Measurements from ENCODE around the gene SMCHD1.
"Not testable (repeated sequence)": the region's sequence is repeated elsewhere in the genome, so short reads cannot be mapped to it uniquely, and the experiment has no call there.

SMCHD1 gene

GRCh38 chr18:2657788-2658458 lies 2.4 kb downstream of the SMCHD1 start:
- DNase-seq (ENCODE audit: low read depth, low spot score), result no peak

- DNase-seq (ENCODE audit: low read depth, low spot score), result not testable (repeated sequence)
Observed at GRCh38 chr18:2660849-2661248, 5.3 kb downstream of the SMCHD1 start.

DNA sequence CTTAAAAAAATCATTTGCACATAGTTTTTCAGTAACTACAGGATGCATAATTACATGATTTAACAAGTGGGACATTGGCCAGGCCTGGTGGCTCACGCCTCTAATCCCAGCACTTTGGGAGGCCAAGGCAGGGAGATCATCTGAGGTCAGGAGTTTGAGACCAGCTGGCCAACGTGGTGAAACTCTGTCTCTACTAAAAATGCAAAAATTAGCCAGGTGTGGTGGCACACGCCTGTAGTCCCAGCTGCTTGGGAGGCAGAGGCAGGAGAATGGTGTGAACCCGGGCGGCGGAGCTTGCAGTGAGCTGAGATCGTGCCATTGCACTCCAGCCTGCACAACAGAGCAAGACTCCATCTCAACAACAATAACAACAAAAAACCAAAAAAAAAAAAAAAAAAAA lies 6.8 kb downstream of the SMCHD1 start:
- not testable (repeated sequence) for DNase-seq (ENCODE audit: low read depth, low spot score)

- DNase-seq (ENCODE audit: low read depth, low spot score), result no peak
Observed at GRCh38 chr18:2662990-2663389, 7.5 kb downstream of the SMCHD1 start.

DNA sequence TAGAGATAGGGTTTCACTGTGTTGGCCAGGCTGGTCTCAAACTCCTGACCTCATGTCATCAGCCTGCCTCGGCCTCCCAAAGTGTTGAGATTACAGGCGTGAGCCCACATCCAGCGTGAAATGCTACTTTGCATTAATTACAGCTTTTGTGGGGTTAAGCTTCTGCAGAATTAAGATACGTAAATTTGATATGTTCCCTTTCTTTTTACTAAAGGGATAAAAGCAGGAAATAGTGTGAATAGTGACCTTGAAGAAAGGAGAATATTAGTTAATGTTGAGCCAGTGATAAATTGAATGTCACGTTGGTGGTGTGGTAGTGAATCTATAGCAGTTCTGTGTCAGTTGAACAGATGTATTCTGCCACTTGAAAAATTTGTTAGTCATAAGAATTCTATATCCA lies 16.9 kb downstream of the SMCHD1 start:
- DNase-seq (ENCODE audit: low read depth, low spot score), result no peak

GRCh38 chr18:2672872-2673271 lies 17.3 kb downstream of the SMCHD1 start:
- DNase-seq (ENCODE audit: low read depth, low spot score), result no peak

DNA sequence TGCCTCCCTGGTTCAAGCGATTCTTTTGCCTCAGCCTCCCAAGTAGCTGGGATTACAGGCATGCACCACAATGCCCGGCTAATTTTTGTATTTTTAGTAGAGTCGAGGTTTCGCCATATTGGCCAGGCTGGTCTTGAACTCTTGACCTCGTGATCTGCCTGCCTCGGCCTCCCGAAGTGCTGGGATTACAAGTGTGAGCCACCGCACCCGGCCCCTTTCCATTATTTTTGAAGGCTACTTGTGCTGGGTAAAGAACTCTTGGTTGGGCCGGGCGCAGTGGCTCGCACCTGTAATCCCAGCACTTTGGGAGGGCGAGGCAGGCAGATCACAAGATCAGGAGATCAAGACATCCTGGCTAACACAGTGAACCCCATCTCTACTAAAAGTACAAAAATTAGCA lies 23.4 kb downstream of the SMCHD1 start:
- not testable (repeated sequence) for DNase-seq (ENCODE audit: low read depth, low spot score)

- no peak for DNase-seq (ENCODE audit: low read depth, low spot score)
Observed at GRCh38 chr18:2680216-2680792, 24.8 kb downstream of the SMCHD1 start.

- no peak for DNase-seq (ENCODE audit: low read depth, low spot score)
Observed at GRCh38 chr18:2681993-2682603, 26.6 kb downstream of the SMCHD1 start.

GRCh38 chr18:2683055-2683454 lies 27.5 kb downstream of the SMCHD1 start:
- DNase-seq (ENCODE audit: low read depth, low spot score), result no peak

- DNase-seq (ENCODE audit: low read depth, low spot score), result no peak
Observed at GRCh38 chr18:2686349-2686968, 30.9 kb downstream of the SMCHD1 start.

GRCh38 chr18:2687390-2688001 lies 32.0 kb downstream of the SMCHD1 start:
- no peak for DNase-seq (ENCODE audit: low read depth, low spot score)

- no peak for DNase-seq (ENCODE audit: low read depth, low spot score)
Observed at GRCh38 chr18:2692508-2692907, 37.0 kb downstream of the SMCHD1 start.

DNA sequence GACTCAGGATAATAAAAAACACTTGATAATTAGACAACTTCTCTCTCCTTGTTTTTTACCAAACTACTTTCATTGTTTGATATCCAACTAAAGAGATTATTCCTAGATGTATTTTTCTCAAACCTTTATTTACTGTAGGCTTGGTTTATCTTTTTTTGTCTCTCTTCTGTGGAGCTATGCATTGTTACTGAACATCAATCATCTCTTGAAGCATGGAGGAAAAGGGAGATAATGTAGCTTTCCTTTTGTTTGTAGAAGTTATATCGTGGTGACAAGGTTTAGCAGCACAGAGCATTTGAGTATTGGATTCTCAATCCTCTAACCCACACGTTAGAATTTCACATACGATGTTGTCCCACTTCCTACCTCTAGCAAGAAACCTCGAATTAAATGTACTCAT lies 41.7 kb downstream of the SMCHD1 start:
- no peak for DNase-seq (ENCODE audit: low read depth, low spot score)

GRCh38 chr18:2699001-2699400 lies 43.5 kb downstream of the SMCHD1 start:
- DNase-seq (ENCODE audit: low read depth, low spot score), result no peak

GRCh38 chr18:2704541-2704940 lies 49.0 kb downstream of the SMCHD1 start:
- no peak for DNase-seq (ENCODE audit: low read depth, low spot score)

DNA sequence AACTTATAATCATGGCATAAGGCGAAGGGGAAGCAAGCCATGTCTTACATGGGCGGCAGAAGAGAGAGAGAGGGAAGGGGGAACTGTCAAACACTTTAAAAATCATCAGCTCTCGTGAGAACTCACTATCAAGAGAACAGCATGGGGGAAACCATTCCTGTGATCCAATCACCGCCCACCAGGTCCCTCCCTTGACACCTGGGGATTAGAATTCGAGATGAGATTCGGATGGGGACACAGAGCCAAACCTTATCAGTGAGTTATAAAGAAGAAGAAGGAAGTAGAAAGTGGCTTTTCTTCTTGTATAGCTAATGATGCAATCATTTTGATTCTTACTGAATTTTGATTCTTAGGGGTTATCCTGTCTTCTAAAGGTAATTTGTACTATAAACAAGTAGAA lies 51.4 kb downstream of the SMCHD1 start:
- DNase-seq (ENCODE audit: low read depth, low spot score), result no peak

DNA sequence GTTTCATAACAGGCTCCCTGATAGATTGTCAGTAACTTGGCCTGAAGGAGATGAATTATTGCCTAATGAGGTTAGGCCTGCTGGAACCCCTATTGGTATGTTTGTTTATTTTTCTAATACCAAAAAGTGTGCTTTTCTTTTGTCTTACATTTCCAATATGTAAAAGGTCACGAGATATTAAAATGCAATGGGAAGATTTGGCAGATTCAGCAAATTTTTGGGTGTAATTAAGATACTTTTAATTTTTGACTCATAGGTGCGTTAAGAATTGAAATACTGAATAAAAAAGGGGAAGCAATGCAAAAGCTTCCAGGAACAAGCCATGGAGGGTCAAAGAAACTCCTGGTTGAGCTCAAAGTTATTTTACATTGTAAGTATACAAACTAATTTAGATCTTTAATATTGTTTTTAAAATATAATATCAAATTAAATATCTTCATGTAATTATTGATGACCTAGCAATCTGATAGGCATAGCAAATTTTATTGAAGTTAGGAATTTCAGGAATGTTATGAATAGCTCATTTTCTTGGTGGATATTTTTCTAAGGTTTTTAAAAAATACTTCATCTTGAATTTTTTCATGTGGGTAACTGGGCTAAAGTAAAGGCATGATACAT lies 52.1 kb downstream of the SMCHD1 start:
- no peak for DNase-seq (ENCODE audit: low read depth, low spot score)

- no peak for DNase-seq (ENCODE audit: low read depth, low spot score)
Observed at GRCh38 chr18:2709316-2709715, 53.8 kb downstream of the SMCHD1 start.

GRCh38 chr18:2714140-2714539 lies 58.6 kb downstream of the SMCHD1 start:
- DNase-seq (ENCODE audit: low read depth, low spot score), result no peak

DNA sequence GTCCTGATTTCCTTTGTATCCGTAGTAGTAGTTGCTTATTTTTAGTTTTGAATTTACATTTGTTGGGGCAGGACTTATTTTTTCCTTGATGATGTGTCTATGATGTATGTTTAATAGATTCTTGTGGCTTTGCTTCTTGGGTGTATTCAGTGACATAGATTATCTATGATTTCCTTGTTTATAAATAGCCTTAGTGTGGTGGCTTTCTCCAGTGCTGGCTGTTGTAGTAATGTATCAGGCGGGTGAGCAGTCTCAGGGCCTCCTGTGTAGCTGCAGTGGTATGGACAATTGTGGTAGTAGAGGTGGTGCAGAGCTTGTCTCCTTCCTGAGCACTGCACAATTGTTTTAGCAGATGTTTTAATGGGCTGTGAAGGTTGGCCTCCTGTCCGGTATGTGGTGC lies 60.5 kb downstream of the SMCHD1 start:
- no peak for DNase-seq (ENCODE audit: low read depth, low spot score)

All from ELF-1 (cell line).